NB4 (cell line): ENCODE results near the gene SH3PXD2A.

ENCODE experiments used
- CTCF ChIP-seq: IDR thresholded peaks from one replicate; pipeline ENCODE4 v1.5.1; 2012; ENCODE audit warnings: low read depth, low read length
- MAX ChIP-seq: IDR thresholded peaks from 2 replicates; pipeline ENCODE4 v1.6.1; 2011; ENCODE audit warnings: low read depth, low read length
- MYC ChIP-seq: IDR thresholded peaks from 2 replicates; pipeline ENCODE4 v1.6.1; 2011; ENCODE audit warnings: low read depth, low read length
- POLR2A ChIP-seq: IDR thresholded peaks from 2 replicates; pipeline ENCODE4 v1.6.1; 2011; ENCODE audit warnings: mild to moderate bottlenecking; ENCODE audit not compliant: insufficient read length; ENCODE audit errors: extremely low read depth

GRCh38 chr10:103856797-103857170, 1.4 kb upstream of the SH3PXD2A start:
- no peak for TF ChIP-seq POLR2A
- TF ChIP-seq CTCF: no peak
- no peak for TF ChIP-seq MAX
- TF ChIP-seq MYC: no peak
